Thyroid gland (tissue), 4 donors: Measurements from ENCODE around the gene SRGAP1.

Experiments used
- POLR2A ChIP-seq, 2 donors: fragments of 450-650 bp; IDR thresholded peaks; one replicate each; pipeline ENCODE4 v1.6.1; 2017; ENCODE audit warnings: antibody characterized with exemption in 2 of 2, mild to moderate bottlenecking in 2 of 2, moderate library complexity in 1 of 2
- TF ChIP-seq, protein P1 (sequence below), 6 experiments: fragments of 200-600 bp in 3 of 6; fragments of 450-650 bp in 3 of 6; sonication (generic) in 3 of 6; IDR thresholded peaks; one replicate each; pipeline ENCODE4 v1.5.1; 2016 to 2019; ENCODE audit warnings: antibody characterized with exemption in 6 of 6, mild to moderate bottlenecking in 2 of 6, inconsistent platforms in 1 of 6, moderate library complexity in 1 of 6

DNA sequence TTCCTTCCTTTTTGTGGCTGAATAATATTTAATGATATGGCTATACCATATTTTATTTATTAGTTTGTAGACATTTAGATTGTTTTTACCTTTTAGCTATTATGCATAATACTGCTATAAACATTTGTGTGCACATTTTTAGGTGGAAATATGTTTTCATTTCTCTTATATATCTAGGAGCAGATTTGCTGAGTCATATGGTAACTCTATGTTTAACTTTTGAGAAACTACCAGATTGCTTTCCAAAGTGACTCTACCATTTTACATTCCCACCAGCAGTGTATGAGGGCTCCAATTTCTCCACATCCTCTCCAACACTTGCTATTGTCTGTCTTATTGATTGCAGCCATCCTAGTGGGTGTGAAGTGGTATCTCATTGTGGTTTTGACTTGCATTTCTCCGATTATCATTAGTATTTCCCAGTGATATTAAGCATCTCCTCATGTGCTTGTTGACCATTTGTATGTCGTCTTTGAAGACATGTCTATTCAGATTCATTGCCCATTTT lies 217.4 kb downstream of the SRGAP1 start:
- TF ChIP-seq, protein P1, sequence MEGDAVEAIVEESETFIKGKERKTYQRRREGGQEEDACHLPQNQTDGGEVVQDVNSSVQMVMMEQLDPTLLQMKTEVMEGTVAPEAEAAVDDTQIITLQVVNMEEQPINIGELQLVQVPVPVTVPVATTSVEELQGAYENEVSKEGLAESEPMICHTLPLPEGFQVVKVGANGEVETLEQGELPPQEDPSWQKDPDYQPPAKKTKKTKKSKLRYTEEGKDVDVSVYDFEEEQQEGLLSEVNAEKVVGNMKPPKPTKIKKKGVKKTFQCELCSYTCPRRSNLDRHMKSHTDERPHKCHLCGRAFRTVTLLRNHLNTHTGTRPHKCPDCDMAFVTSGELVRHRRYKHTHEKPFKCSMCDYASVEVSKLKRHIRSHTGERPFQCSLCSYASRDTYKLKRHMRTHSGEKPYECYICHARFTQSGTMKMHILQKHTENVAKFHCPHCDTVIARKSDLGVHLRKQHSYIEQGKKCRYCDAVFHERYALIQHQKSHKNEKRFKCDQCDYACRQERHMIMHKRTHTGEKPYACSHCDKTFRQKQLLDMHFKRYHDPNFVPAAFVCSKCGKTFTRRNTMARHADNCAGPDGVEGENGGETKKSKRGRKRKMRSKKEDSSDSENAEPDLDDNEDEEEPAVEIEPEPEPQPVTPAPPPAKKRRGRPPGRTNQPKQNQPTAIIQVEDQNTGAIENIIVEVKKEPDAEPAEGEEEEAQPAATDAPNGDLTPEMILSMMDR (IDR thresholded peaks at IDR 0.05) = no peak
- TF ChIP-seq POLR2A (IDR thresholded peaks at IDR 0.05) = no peak
